NOMO-1 (cell line): ENCODE data around the gene CLIP4.

Experiments
- DNase-seq, 2 experiments: peaks; one replicate each; lab custom pipeline; 2025; ENCODE audit not compliant: unreplicated experiment in 2 of 2; lab: John Stamatoyannopoulos, UW

The CLIP4 gene

GRCh38 chr2:29182920-29183319 lies 67.7 kb downstream of the CLIP4 start:
- DNase-seq, result no peak

GRCh38 chr2:29184531-29184930 lies 69.3 kb downstream of the CLIP4 start:
- DNase-seq, result no peak

GRCh38 chr2:29186817-29187216 lies 71.6 kb downstream of the CLIP4 start:
- DNase-seq, result no peak

GRCh38 chr2:29187926-29188325 lies 72.7 kb downstream of the CLIP4 start:
- DNase-seq, result no peak

- no peak for DNase-seq
Observed at GRCh38 chr2:29189052-29189451, 73.8 kb downstream of the CLIP4 start.

GRCh38 chr2:29191817-29192216 lies 76.6 kb downstream of the CLIP4 start:
- no peak for DNase-seq

- no peak for DNase-seq
Observed at GRCh38 chr2:29192526-29192925, 77.3 kb downstream of the CLIP4 start.

- no peak for DNase-seq
Observed at GRCh38 chr2:29193111-29193510, 77.9 kb downstream of the CLIP4 start.

GRCh38 chr2:29193681-29194080 lies 78.5 kb downstream of the CLIP4 start:
- DNase-seq, result peak; percentile 3 to 34

- DNase-seq, result no peak
Observed at GRCh38 chr2:29195796-29196195, 80.6 kb downstream of the CLIP4 start.

GRCh38 chr2:29196792-29197788 lies 81.9 kb downstream of the CLIP4 start:
- peak; percentile 16 to 49 for DNase-seq

GRCh38 chr2:29201979-29202378 lies 86.8 kb downstream of the CLIP4 start:
- no peak for DNase-seq

- DNase-seq, result no peak
Observed at GRCh38 chr2:29202819-29203495, 87.7 kb downstream of the CLIP4 start.

- DNase-seq, result no peak
Observed at GRCh38 chr2:29206941-29207340, 91.7 kb downstream of the CLIP4 start.

- no peak for DNase-seq
Observed at GRCh38 chr2:29207352-29208148, 92.3 kb downstream of the CLIP4 start.

- no peak for DNase-seq
Observed at GRCh38 chr2:29209551-29209950, 94.3 kb downstream of the CLIP4 start.

GRCh38 chr2:29212009-29212408 lies 96.8 kb downstream of the CLIP4 start:
- DNase-seq, result no peak

- no peak for DNase-seq
Observed at GRCh38 chr2:29213888-29214291, 98.7 kb downstream of the CLIP4 start.

GRCh38 chr2:29215073-29215472 lies 99.9 kb downstream of the CLIP4 start:
- no peak for DNase-seq

- DNase-seq, result no peak
Observed at GRCh38 chr2:29215739-29216608, 100.8 kb downstream of the CLIP4 start.
